Skin of body (tissue), 2 donors: ENCODE data around the gene TMEM175. TPM values are rescaled to one million over a fixed set of nuclear protein-coding genes. Genes with fewer than 3 reads are reported as not detected.

ENCODE experiments used
- DNase-seq: peaks from one replicate; lab custom pipeline; 2025; lab: John Stamatoyannopoulos, UW
- total RNA-seq: library from RNA; depleted of rRNA; stranded (reverse); fragments of >200 nt; gene quantifications from one replicate; pipeline ENCODE4 v1.2.3, GENCODE V29; 2014

The TMEM175 gene
- total RNA-seq, 1 donor from 2014 or later = 25.4 TPM

GRCh38 chr4:958314-958665, 26.0 kb downstream of the TMEM175 start:
- no peak for DNase-seq

- no peak for DNase-seq
Measured at GRCh38 chr4:958696-959337, 26.6 kb downstream of the TMEM175 start.

DNA sequence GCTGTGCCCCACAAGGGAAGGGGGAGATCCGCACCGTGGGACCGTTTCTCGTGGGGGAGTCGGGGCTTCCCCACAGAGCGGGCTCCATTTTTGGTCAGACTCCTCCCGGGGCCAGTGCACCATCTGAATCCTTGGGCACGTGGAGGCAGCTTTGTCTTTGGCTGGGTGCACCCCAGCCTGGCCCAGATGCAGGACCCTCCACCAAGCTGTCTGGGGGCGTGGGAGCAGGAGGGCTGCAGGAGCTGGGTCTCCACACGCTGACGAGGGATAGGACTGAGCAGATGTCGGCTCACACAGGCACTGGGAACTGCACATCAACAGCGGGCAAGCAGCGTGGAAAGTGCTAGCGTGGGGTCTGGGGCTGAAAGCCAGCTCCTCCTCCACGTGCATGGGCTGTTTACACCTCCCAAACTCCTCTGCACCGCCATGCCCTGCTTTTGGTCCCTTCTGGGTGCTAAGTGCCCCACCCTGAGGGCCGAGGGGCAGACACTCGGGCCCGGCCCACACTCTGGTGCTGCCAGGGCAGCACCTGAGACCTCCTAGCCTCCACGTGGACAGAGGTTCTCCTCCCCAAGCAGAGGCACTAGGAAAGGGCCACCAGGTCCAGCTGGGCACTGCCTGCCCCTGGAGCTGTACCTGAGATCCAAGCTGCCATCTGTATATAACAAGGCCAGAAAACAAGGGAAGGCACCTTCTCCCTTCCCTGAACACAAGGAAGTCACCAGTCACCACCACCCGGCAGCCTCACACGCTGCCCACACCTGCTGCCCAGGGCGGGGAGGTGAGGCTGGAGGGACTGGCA, 27.3 kb downstream of the TMEM175 start:
- no peak for DNase-seq

GRCh38 chr4:960140-960635, 27.9 kb downstream of the TMEM175 start:
- DNase-seq = no peak

- DNase-seq = no peak
Measured at GRCh38 chr4:960636-961350, 28.5 kb downstream of the TMEM175 start.

DNA sequence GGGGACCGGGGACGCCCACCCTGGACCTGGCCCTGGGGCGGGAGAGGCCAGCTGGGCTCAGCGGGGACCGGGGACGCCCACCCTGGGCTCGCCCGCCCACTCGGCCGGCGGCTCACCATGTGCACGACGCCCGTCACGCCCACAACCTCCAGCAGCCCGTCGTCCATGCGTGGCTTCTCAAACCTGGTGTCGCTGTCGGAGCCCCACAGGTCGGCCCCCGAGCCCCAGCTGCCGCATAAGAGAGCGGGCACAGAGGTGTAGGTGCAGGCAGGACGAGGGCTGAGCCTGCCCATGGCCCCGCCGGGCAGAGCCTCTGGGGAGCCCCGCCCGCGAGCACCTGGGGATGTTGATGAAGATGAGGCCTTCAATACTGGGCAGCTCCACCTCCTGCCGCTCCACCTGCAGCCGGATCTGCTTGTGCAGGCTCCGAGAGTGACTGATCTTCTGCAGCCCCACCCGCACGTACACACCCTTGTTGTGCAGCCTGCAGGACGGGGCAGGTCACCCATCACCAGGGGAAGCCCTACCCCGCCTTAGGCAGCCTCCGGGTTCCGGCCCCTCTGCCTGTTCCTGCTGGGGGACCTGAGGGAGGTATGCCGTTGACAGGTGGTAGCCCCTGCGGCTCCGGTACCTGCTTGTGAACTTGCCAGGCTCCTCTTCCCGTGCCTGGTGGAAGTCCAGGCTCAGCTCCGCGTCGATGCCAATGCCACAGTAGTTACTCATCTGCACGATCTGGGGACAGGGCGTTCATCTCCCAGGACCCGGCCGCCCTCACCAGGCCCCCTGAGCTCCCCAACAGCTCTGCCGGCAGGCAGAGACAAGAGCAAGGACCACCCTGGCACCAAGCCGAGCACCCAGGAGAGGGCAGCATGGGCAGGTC, 29.3 kb downstream of the TMEM175 start:
- no peak for DNase-seq

- no peak for DNase-seq
Measured at GRCh38 chr4:962231-963208, 30.3 kb downstream of the TMEM175 start.

- no peak for DNase-seq
Measured at GRCh38 chr4:963276-964225, 31.3 kb downstream of the TMEM175 start.

DNA sequence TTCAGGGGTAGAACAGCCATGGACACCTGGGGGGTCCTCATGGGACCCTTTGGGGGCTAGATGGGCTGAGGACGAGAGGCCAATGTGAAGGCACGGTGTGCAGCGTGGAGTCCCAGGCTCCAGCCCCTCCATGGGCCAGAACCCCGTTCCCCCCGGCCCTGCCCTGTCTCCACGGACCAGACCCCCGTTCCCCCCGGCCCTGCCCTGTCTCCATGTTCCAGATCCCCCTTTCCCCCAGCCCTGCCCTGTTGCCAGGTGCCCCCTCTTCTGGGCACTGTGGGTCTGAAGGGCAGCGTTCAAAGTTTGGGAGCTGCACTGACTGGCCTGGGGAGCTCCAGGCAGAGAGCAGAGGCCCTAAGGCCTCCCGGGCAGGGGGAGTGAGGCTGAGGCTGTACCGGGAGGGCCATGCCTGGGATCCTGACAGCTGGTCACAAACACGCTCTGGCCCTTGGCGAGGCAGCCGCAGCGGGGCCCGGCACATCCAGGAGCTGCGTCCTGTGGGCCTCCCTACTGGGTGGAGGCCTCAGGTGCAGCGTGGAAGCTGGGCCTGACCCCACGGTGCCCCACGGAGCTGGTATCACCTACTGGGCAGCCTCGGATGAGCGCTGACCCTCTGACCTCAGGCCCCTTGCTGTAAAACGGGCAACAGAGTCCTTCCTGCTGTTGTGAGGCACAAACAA, 32.2 kb downstream of the TMEM175 start:
- no peak for DNase-seq

- DNase-seq = no peak
Measured at GRCh38 chr4:965048-965765, 32.9 kb downstream of the TMEM175 start.

GRCh38 chr4:965766-966134, 33.5 kb downstream of the TMEM175 start:
- DNase-seq = no peak

DNA sequence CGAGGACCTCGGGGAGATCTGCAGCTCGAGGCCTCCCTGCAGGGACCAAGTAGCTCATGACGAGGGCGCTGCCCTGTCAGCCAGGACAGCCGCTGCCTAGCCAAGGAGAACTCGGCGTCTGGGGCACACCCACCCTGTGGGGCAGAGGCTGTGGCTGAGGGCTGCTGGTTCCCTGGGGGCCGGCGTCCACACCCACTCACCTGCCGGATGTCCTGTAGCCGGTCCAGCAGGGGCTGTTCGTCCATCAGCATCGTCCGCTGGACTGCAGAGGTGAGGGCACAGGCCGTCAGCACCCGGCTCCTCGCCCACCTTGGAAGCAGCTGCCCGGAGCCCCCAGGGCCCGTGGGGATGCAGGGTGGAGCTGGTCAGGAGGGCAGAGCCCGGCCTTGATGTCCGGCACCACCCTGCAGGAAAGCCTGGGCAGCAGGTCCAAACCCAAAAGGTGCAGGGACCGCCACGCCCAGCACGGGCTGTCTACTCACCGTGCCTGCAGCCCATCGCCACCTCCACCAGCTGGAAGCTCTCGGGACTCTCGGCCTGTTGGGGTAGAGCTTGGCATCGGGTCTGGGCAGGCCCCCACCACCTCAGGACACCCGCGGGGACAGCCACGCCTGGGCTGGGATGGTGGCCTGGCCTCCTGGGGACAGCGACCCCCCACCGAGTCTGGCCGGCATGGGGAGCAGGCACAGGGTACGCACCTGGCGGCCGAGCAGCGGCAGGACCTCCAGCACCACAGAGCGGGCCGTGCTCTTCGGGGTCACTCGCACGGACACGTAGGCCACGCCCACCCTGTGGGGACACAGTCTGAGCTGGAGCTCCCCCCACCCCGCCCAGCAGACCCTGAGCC, 34.2 kb downstream of the TMEM175 start:
- no peak for DNase-seq

DNA sequence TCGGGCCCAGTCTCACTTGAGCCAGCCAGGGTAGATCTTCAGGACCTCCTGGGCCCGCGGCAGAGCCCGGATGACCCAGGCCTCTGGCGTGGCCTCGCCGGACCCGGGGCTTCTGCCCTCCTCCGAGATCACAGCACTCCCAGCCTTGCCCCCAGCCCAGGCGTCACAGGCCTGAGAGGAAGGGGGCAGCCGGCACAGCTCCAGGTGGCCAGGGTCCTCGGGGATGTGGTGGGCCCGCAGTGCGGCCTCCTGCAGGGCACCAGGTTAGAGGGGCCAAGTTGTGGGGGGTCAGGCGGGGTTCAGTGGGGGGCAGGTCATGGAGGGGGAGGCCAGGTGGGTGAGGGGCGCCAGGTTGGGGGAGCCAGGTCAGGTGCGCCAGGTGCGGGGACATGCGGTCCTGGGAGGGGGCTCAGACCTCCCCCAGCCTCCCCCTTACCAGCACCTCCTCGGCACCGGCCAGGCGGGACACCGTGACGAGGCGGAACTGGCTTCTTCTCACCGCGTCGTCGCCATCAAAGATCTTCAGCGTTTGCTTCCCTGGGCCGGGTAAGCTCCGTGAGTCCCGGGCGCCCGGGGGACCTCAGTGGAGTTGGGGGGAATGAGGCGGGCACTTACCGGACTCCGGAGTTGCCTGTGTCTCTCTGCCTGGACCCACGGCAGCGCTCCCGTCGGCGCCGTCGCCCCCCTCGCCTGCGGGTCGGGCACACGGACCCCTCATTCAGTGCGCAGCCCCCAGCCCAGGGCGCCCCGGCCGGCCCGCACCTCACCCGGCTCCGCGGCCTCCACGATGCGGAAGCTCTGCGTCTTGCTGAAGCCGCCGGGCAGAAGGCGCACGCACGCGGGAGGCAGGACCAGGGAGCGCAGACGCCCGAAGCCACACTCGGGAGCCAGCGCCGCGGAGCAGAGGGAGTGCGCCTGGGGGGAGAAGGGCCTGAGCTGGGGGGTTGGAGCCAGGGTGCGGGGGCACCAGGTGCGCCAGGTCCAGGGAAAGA, 35.1 kb downstream of the TMEM175 start:
- DNase-seq = no peak

DNA sequence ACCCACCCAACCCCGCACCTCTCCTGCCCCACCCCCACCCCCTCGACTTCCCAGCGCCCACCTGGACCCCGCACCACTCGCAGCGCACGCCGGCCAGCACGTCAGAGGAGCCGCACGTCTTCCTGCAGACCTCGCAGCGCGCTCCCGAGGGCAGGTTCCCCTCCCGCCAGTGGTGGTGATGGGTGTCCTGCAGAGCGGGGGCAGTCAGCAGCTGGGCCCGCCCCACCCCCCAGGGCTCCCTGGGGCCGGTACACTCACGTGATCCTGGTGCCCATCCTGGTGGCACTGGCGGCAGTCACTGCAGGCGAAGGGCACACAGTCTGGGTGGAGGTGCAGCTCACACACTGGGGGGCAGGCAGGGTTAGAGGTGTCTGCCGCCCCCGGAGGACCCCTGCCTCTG, 36.0 kb downstream of the TMEM175 start:
- DNase-seq = no peak

DNA sequence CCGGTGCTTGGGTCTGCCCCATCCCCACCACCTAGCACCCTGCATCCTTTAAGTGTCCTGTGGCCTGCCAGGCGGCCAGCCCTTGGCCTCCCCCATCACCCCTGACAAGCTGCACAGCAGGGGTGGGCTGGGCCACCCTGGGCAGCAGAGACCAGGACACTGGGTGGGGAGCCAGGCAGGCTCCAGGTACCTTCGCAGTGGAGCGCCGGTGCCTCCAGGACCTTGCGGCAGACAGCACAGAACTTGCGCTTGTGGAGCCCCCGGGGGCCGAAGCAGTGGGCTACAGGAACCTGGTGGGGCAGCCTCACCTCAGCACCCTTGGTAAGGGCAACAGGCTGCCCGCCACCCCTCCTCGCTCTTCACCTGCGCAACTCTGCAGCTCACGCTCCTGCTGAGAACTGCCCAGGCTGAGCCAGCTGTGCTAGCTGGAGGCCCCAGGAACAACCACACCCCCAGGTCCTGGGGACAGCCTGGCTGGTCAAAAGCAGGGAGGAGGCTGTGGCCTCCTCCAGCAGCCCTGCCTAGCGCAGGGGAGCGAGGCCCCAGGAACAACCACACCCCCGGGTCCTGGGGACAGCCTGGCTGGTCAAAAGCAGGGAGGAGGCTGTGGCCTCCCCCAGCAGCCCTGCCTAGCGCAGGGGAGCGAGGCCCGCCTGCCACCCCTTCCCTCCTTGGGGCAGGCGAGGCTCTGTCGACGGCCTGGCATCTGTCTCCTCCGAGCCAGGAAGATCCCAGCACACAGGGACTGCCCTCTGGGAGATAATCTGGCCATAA, 36.5 kb downstream of the TMEM175 start:
- no peak for DNase-seq
